GM18951 (cell line): ENCODE results near the gene USP34.
"Not testable (repeated sequence)": the region's sequence is repeated elsewhere in the genome, so short reads cannot be mapped to it uniquely, and the experiment has no call there.

Experiments
- POLR2A ChIP-seq: IDR thresholded peaks from 4 replicates; pipeline ENCODE4 v1.6.1; 2011; ENCODE audit warnings: mild to moderate bottlenecking; ENCODE audit not compliant: insufficient read length, insufficient read depth; ENCODE audit errors: extremely low read depth
- in situ Hi-C: fragments of 300-500 bp; cut with MboI; formaldehyde crosslinking; loops from one replicate; pipeline ENCODE4 v1.12.0; 2022; ENCODE audit warnings: low sequenced_read_pairs, mixed read lengths, inconsistent platforms; ENCODE audit not compliant: unreplicated experiment

Gene USP34

DNA sequence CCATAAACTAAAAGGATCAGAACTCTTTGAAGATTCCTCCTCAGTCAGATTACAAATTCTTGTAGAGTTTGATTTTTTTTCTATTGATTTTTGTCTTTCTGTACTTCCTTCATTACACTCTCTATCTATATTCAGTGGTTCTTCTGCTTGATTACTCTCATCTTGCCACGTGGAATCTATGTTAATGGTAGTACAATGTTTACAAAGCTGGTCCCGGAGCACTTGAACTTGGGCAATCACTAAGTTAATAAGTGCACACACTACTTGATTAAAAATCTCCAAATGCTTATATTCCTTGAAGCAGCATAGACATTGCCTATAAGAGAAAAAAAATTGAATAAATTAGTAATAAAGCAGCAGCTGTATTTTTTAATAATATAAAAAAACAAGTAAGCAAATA, 65.1 kb downstream of the USP34 start:
- TF ChIP-seq POLR2A: no peak
- in situ Hi-C loops: no loop called here

- TF ChIP-seq POLR2A: no peak
- in situ Hi-C loops: no loop called here
Observed at GRCh38 chr2:61404438-61404837, 66.4 kb downstream of the USP34 start.

DNA sequence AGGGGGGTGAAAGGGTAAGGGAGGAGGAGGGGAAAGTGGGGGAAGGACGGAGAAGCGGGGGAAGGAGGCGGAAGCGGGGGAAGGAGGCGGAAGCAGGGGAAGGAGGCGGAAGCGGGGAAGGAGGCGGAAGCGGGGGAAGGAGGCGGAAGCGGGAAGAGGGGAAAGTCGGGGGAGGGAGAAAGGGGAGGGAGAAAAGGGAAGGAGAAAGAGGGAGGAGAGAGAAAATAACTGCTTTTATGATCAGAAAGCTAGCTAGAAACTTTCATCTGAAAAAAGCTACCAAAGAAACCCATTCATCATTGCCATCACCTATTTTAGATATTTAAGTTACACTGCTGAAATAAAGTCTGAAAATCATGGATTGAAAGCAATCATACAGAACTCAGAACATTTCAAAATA, 72.5 kb downstream of the USP34 start:
- in situ Hi-C loops: no loop called here
- TF ChIP-seq POLR2A: no peak

DNA sequence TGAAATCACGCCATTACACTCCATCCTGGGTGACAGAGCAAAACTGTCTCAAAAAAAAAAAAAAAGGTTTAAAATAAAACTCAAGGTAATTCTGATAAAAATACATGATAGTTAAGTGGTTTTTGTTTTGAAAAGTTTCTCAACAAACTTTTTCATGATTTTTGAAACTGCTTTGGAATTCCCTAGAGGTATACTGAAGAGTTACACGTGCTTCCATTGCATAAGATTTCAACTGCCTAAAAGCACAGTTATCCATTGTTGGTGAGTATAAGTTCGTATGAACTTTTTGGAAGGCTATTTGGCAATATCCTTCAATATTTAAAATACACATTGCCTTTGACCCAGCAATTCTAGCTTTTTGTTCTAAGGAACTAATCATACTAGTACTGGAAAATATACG, 74.9 kb downstream of the USP34 start:
- in situ Hi-C loops: no loop called here
- TF ChIP-seq POLR2A: no peak

DNA sequence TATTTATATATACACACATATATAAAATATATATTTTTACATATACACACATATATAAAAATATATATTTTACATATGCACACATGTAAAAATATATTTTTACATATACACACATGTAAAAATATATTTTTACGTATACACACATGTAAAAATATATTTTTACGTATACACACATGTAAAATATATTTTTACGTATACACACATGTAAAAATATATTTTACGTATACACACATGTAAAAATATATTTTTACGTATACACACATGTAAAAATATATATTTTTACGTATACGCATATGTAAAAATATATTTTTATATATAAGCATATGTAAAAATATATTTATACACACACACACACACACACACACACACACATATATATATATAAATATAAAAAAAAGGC, 83.3 kb downstream of the USP34 start:
- in situ Hi-C loops: not testable (repeated sequence)

- in situ Hi-C loops: not testable (repeated sequence)
Observed at GRCh38 chr2:61380882-61381197, 90.0 kb downstream of the USP34 start.

DNA sequence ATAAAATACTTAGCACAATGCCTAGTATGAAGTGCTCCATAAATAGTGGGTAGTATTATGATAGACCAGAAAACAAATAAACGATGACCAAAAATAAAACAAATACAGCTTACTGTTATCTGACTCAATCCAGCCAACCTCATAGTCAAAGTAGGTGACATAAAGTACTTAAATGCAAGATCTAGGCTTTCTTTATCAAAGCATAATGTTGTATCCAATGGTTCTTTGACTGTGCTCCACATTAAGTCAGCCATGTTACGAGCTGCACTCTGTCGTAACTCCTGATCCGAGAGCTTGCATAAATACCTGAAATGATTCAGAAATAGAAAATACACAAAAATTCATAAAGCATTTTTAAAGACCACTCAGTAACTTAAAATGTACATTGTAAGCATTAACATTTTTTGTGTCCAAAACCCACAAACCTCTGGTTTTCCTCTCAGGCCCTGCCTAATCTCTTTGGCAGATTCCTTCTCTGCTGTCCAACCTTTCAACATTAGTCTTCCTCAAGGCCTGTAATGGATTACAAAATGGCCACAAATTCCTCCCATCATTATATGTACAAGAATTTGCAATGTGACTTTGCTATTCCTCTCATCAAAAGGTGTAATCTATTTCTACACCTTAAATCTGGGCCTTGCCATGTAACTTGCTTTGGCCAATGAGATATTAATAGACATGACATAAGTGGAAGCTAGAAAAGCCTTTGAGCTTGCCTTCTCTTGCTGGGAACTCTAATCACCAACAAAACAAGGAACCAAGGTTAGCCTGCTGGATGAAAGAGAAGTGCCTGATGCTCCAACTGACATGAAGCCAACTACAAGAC, 90.6 kb downstream of the USP34 start:
- no peak for TF ChIP-seq POLR2A
- in situ Hi-C loops: no loop called here

GRCh38 chr2:61379521-61379920, 91.4 kb downstream of the USP34 start:
- no peak for TF ChIP-seq POLR2A
- in situ Hi-C loops: no loop called here

- in situ Hi-C loops: no loop called here
Observed at GRCh38 chr2:61378281-61378680, 92.6 kb downstream of the USP34 start.

GRCh38 chr2:61377046-61377445, 93.8 kb downstream of the USP34 start:
- in situ Hi-C loops: no loop called here
- TF ChIP-seq POLR2A: no peak

More at GRCh38 chr2:61378281-61378680, 92.6 kb downstream of the USP34 start:
- TF ChIP-seq POLR2A: no peak

- no peak for TF ChIP-seq POLR2A
- in situ Hi-C loops: no loop called here
Observed at GRCh38 chr2:61376211-61376610, 94.7 kb downstream of the USP34 start.

- no peak for TF ChIP-seq POLR2A
- in situ Hi-C loops: no loop called here
Observed at GRCh38 chr2:61371027-61371426, 99.9 kb downstream of the USP34 start.

DNA sequence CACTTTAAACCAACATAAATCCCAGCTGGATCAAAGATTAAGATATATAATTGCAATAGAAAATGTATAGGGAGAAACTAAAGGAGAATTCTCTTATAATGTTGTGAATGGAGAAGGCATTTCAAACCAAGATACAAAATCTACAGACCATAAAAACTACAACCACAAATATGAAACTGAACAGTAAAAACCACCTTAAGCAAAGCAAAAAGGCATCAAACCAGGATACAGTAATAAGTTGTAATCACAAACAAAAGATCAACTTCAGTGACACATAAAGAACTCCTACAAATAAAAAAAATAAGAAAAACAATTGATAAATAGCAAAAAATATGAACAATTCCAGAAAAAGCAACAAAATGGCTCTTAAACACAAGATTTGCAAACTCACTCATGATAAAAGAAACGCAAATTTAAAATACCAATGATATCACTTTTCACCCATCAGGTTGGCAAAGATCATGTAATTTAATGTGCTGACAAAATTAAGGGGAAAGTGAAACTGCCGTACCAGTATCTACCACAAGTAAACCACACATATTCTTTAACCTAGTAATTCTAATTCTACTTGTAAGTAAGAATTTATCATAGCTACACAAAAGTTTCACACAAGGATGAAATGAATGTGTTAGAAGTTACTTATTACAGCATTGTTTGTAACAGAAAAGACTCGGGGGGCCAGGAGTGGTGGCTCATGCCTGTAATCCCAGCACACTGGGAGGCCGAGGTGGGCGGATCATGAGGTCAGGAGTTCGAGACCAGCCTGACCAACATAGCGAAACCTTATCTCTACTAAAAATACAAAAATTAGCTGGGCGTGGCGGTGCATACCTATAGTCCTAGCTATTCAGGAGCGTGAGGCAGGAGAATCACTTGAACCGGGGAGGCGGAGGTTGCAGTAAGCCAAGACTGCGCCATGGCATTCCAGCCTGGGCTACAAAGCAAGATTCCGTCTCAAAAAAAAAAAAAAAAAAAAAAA, 101.9 kb downstream of the USP34 start:
- no peak for TF ChIP-seq POLR2A
- in situ Hi-C loops: no loop called here

DNA sequence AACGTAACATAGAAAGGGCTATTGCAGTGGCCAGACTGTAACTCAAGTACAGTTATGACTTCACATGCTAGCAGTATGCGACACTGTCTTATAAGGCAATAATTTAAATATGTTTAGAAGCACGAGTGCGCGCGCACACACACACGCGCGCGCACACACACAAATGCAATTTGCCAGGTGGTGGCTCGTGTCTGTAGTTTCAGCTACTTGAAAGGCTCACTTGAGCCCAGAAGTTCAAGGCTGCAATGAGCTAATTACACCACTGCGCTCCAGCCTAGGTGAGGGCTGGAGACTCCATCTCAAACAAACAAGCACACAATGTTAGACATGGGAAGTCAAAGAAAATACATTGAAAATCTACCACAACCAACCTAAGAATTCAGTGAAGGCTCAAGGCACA, 103.7 kb downstream of the USP34 start:
- TF ChIP-seq POLR2A: no peak
- in situ Hi-C loops: no loop called here
